PC-9 (cell line): Measurements from ENCODE around the gene KDM1A.

Experiments used
- CTCF ChIP-seq: fragments of 200-600 bp; sonication (generic); conservative IDR thresholded peaks from 2 replicates; pipeline ENCODE4 v1.6.1; 2017; ENCODE audit warnings: mixed run types, antibody characterized with exemption, mild to moderate bottlenecking, moderate library complexity
- EZH2 ChIP-seq: fragments of 200-600 bp; sonication (generic); IDR thresholded peaks from 2 replicates; pipeline ENCODE4 v1.8.0; 2017; ENCODE audit warnings: antibody characterized with exemption, low read depth

GRCh38 chr1:23023174-23023845 is 4.0 kb downstream of the KDM1A start:
- TF ChIP-seq CTCF (no peak), EZH2 (no peak)
